HEK293T (cell line): ENCODE data around the gene CSHL1.

ENCODE experiments used
- ARNT ChIP-seq: fragments of 450-650 bp; IDR thresholded peaks from 2 replicates; pipeline ENCODE4 v1.6.1; 2017; ENCODE audit warnings: mild to moderate bottlenecking
- FOXA1 ChIP-seq: fragments of 450-650 bp; IDR thresholded peaks from 2 replicates; pipeline ENCODE4 v1.6.1; 2016; ENCODE audit warnings: mild to moderate bottlenecking
- FOXM1 ChIP-seq: fragments of 450-650 bp; IDR thresholded peaks from 2 replicates; pipeline ENCODE4 v1.6.1; 2017; ENCODE audit warnings: mild to moderate bottlenecking, borderline replicate concordance
- SP1 ChIP-seq: fragments of 450-650 bp; IDR thresholded peaks from 2 replicates; pipeline ENCODE4 v1.6.1; 2017
- ZNF384 ChIP-seq: fragments of 450-650 bp; IDR thresholded peaks from 2 replicates; pipeline ENCODE4 v1.6.1; 2016
- TF ChIP-seq, protein P1 (sequence below): fragments of 450-650 bp; IDR thresholded peaks from 2 replicates; pipeline ENCODE4 v1.6.1; 2016

DNA sequence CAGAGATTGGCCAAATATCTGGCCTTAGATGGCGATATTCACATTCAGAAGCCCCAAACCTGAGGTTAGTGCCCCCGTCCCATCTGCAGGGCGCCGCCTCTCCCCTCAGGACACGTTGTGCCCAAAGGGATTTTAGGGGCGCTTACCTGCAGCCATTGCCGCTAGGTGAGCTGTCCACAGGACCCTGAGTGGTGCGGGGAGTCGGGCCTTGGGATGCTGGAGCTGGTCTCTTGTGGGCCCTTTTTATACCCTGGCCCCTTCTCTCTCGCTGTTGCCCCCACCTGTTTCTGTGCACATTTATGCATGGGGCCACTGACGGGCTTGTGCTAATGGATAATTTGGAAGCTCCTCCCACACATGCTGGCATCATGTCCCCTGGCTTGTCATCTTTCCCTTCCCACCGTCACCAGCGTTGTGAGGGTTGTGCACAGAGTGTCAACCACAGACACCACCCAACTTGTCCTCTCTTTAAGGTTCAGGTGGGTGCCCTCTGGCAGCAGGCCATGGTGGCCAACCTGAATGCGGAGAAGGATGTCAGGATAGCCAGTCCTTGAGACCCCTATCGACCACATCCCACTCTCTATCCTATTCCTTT, at the start of gene CSHL1:
- no peak for TF ChIP-seq ZNF384
- no peak for TF ChIP-seq FOXA1
- TF ChIP-seq ARNT: no peak
- TF ChIP-seq SP1: no peak
- TF ChIP-seq FOXM1: no peak
- TF ChIP-seq, protein P1, sequence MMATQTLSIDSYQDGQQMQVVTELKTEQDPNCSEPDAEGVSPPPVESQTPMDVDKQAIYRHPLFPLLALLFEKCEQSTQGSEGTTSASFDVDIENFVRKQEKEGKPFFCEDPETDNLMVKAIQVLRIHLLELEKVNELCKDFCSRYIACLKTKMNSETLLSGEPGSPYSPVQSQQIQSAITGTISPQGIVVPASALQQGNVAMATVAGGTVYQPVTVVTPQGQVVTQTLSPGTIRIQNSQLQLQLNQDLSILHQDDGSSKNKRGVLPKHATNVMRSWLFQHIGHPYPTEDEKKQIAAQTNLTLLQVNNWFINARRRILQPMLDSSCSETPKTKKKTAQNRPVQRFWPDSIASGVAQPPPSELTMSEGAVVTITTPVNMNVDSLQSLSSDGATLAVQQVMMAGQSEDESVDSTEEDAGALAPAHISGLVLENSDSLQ: no peak
